WTC11 (cell line): ENCODE measurements around the gene MAB21L3. TPM values are rescaled to one million over a fixed set of nuclear protein-coding genes. Genes with fewer than 3 reads are reported as not detected.

ENCODE experiments used
- ATAC-seq: fragments of 200-7000 bp; cut with Tn5 transposase; 2 replicates; pipeline ENCODE4 v1.10.0; 2021; ENCODE audit warnings: mild to moderate bottlenecking, moderate library complexity
- CTCF ChIA-PET: fragments of 300-600 bp; sonication (Branson Sonifier 250); formaldehyde crosslinking; loops from one replicate; lab custom pipeline; 2021; ENCODE audit warnings: antibody characterized with exemption; lab: Charles Lee
- POLR2A ChIA-PET: fragments of 350-600 bp; sonication (Branson Sonifier 250); formaldehyde crosslinking; loops from one replicate; lab custom pipeline; 2021; ENCODE audit warnings: antibody characterized with exemption; lab: Charles Lee
- DNase-seq: peaks from one replicate; pipeline ENCODE4 v3.0.0; 2021; ENCODE audit warnings: low spot score
- H3K27ac Mint-ChIP-seq: 2 replicates; pipeline ENCODE4 v1.8.0; 2021; ENCODE audit warnings: mixed read lengths
- H3K27me3 Mint-ChIP-seq: 2 replicates; pipeline ENCODE4 v1.8.0; 2021; ENCODE audit warnings: low read depth, mild to moderate bottlenecking, moderate library complexity, mixed read lengths
- H3K36me3 Mint-ChIP-seq: 2 replicates; pipeline ENCODE4 v1.8.0; 2021; ENCODE audit warnings: mixed read lengths
- H3K4me1 Mint-ChIP-seq: 2 replicates; pipeline ENCODE4 v1.8.0; 2022; ENCODE audit warnings: mixed read lengths
- H3K4me3 Mint-ChIP-seq: 2 replicates; pipeline ENCODE4 v1.8.0; 2021; ENCODE audit warnings: mild to moderate bottlenecking, moderate library complexity, mixed read lengths
- H3K9me3 Mint-ChIP-seq: 2 replicates; pipeline ENCODE4 v1.8.0; 2021; ENCODE audit warnings: mixed read lengths
- ATF1 ChIP-seq: sonication (generic); formaldehyde crosslinking; IDR thresholded peaks from 2 replicates; pipeline ENCODE4 v1.8.1; 2023; ENCODE audit warnings: mild to moderate bottlenecking, moderate library complexity, missing genetic modification reagents
- ATF2 ChIP-seq: sonication (generic); formaldehyde crosslinking; IDR thresholded peaks from 2 replicates; pipeline ENCODE4 v1.8.1; 2022; ENCODE audit warnings: low read depth, missing genetic modification reagents, borderline replicate concordance
- ATF3 ChIP-seq: sonication (generic); formaldehyde crosslinking; conservative IDR thresholded peaks from 2 replicates; pipeline ENCODE4 v1.8.1; 2022; ENCODE audit warnings: mild to moderate bottlenecking, missing genetic modification reagents
- CBFB ChIP-seq: sonication (generic); formaldehyde crosslinking; IDR thresholded peaks from 2 replicates; pipeline ENCODE4 v1.8.1; 2022; ENCODE audit warnings: mild to moderate bottlenecking, low read depth, missing genetic modification reagents
- E2F1 ChIP-seq: sonication (generic); formaldehyde crosslinking; IDR thresholded peaks from 2 replicates; pipeline ENCODE4 v1.8.0; 2022; ENCODE audit warnings: mild to moderate bottlenecking, missing genetic modification reagents
- E2F4 ChIP-seq: sonication (generic); formaldehyde crosslinking; IDR thresholded peaks from 2 replicates; pipeline ENCODE4 v1.8.1; 2022; ENCODE audit warnings: low read depth, mild to moderate bottlenecking, moderate library complexity, missing genetic modification reagents, borderline replicate concordance
- ERG ChIP-seq: fragments of 250-450 bp; sonication (Bioruptor Pico); IDR thresholded peaks from 2 replicates; pipeline ENCODE4 v1.8.0; 2021; ENCODE audit warnings: mild to moderate bottlenecking
- FOXP4 ChIP-seq: sonication (generic); formaldehyde crosslinking; IDR thresholded peaks from 2 replicates; pipeline ENCODE4 v1.8.0; 2022; ENCODE audit warnings: mild to moderate bottlenecking, missing genetic modification reagents
- GABPB1 ChIP-seq: sonication (generic); formaldehyde crosslinking; IDR thresholded peaks from 2 replicates; pipeline ENCODE4 v1.8.1; 2023; ENCODE audit warnings: mild to moderate bottlenecking, missing genetic modification reagents
- JUN ChIP-seq: sonication (generic); formaldehyde crosslinking; IDR thresholded peaks from 2 replicates; pipeline ENCODE4 v1.8.0; 2023; ENCODE audit warnings: mild to moderate bottlenecking, missing genetic modification reagents
- MLX ChIP-seq: sonication (generic); formaldehyde crosslinking; IDR thresholded peaks from 2 replicates; pipeline ENCODE4 v1.8.1; 2023; ENCODE audit warnings: mild to moderate bottlenecking, missing genetic modification reagents, moderate library complexity
- NFYB ChIP-seq: sonication (generic); formaldehyde crosslinking; conservative IDR thresholded peaks from 2 replicates; pipeline ENCODE4 v1.8.0; 2022; ENCODE audit warnings: low read depth, missing genetic modification reagents
- OVOL2 ChIP-seq: fragments of 250-450 bp; sonication (Bioruptor Pico); IDR thresholded peaks from 2 replicates; pipeline ENCODE4 v1.9.0; 2021; ENCODE audit warnings: mild to moderate bottlenecking, borderline replicate concordance
- PREB ChIP-seq: sonication (generic); formaldehyde crosslinking; IDR thresholded peaks from 2 replicates; pipeline ENCODE4 v1.8.1; 2022; ENCODE audit warnings: mild to moderate bottlenecking, missing genetic modification reagents, moderate library complexity, borderline replicate concordance
- PRRX2 ChIP-seq: fragments of 250-450 bp; sonication (Bioruptor Pico); IDR thresholded peaks from 2 replicates; pipeline ENCODE4 v1.8.0; 2021; ENCODE audit warnings: mild to moderate bottlenecking
- RORB ChIP-seq: fragments of 250-450 bp; sonication (Bioruptor Pico); IDR thresholded peaks from 2 replicates; pipeline ENCODE4 v1.9.0; 2021; ENCODE audit warnings: mild to moderate bottlenecking
- TCF7 ChIP-seq: sonication (generic); formaldehyde crosslinking; IDR thresholded peaks from 2 replicates; pipeline ENCODE4 v1.8.0; 2022; ENCODE audit warnings: mild to moderate bottlenecking, low read depth, missing genetic modification reagents, moderate library complexity
- TEAD4 ChIP-seq: sonication (generic); formaldehyde crosslinking; IDR thresholded peaks from 2 replicates; pipeline ENCODE4 v1.8.0; 2022; ENCODE audit warnings: mild to moderate bottlenecking, missing genetic modification reagents
- TP53 ChIP-seq: sonication (generic); formaldehyde crosslinking; IDR thresholded peaks from 2 replicates; pipeline ENCODE4 v1.8.1; 2023; ENCODE audit warnings: mild to moderate bottlenecking, missing genetic modification reagents
- ZMAT4 ChIP-seq: fragments of 250-450 bp; sonication (Bioruptor Pico); IDR thresholded peaks from 2 replicates; pipeline ENCODE4 v1.9.0; 2021; ENCODE audit warnings: mild to moderate bottlenecking
- ZNF138 ChIP-seq: sonication (generic); formaldehyde crosslinking; conservative IDR thresholded peaks from 2 replicates; pipeline ENCODE4 v1.8.1; 2022; ENCODE audit warnings: mild to moderate bottlenecking, moderate library complexity, missing genetic modification reagents
- ZNF317 ChIP-seq: sonication (generic); formaldehyde crosslinking; IDR thresholded peaks from 2 replicates; pipeline ENCODE4 v1.8.1; 2023; ENCODE audit warnings: low read depth, mild to moderate bottlenecking, moderate library complexity, missing genetic modification reagents, borderline replicate concordance
- ZNF512 ChIP-seq: sonication (generic); formaldehyde crosslinking; IDR thresholded peaks from 2 replicates; pipeline ENCODE4 v1.8.1; 2022; ENCODE audit warnings: missing genetic modification reagents, borderline replicate concordance
- total RNA-seq: library from RNA; stranded (reverse); gene quantifications from 3 replicates; pipeline ENCODE4 v1.2.3, GENCODE V29; 2021

Gene MAB21L3
- total RNA-seq, 1 experiment from 2014 or later, result not detected

- Mint-ChIP-seq H3K27ac (no peak overlapping the region), H3K9me3 (no peaks in the 10 kb centered on the region), H3K36me3 (no peaks in the 10 kb centered on the region), H3K4me1 (no peaks in the 10 kb centered on the region), H3K4me3 (no peak overlapping the region), H3K27me3 (no peaks in the 10 kb centered on the region; the same call in 1 of the 2 replicates)
- ChIA-PET CTCF (interaction anchor here (0.6 to 2.5 kb wide), 4 partner anchors 15 to 361 kb away, joined by 3 to 7 read pairs (median 4); no protein-coding TSS in a partner anchor), POLR2A (no interaction called here)
- ATAC-seq, result no peak
- TF ChIP-seq RORB (no peak), TEAD4 (no peak), GABPB1 (CRISPR knock-in tag) (no peak), ZNF317 (CRISPR knock-in tag) (no peak), TCF7 (no peak), PREB (CRISPR knock-in tag) (no peak), E2F1 (CRISPR knock-in tag) (no peak), ATF1 (CRISPR knock-in tag) (no peak), ZNF138 (CRISPR knock-in tag) (no peak)
- no peak for DNase-seq
Measured at GRCh38 chr1:116123837-116124533, 12.8 kb downstream of the MAB21L3 start.

GRCh38 chr1:116125758-116126157 is 14.6 kb downstream of the MAB21L3 start:
- no peaks in the 10 kb centered on the region for H3K4me1 Mint-ChIP-seq
- H3K27ac Mint-ChIP-seq, result no peak overlapping the region
- ChIA-PET CTCF (interaction anchor here (1.2 kb wide), 1 partner anchor 13 kb away, joined by 3 read pairs; no protein-coding TSS in a partner anchor), POLR2A (interaction anchor here (0.6 kb wide), 1 partner anchor 622 kb away, joined by 3 read pairs; no protein-coding TSS in a partner anchor)
- DNase-seq (no peak), ATAC-seq (no peak)
- no peaks in the 10 kb centered on the region for H3K9me3 Mint-ChIP-seq
- no peak overlapping the region for H3K4me3 Mint-ChIP-seq
- no peaks in the 10 kb centered on the region for H3K36me3 Mint-ChIP-seq
- no peaks in the 10 kb centered on the region; the same call in 1 of the 2 replicates for H3K27me3 Mint-ChIP-seq
- TF ChIP-seq ATF2 (CRISPR knock-in tag) (no peak), FOXP4 (no peak), TCF7 (no peak), PRRX2 (CRISPR knock-in tag) (no peak), ERG (CRISPR knock-in tag) (no peak), ATF1 (CRISPR knock-in tag) (no peak), E2F4 (CRISPR knock-in tag) (no peak), CBFB (CRISPR knock-in tag) (no peak), JUN (no peak), NFYB (CRISPR knock-in tag) (no peak), ZMAT4 (CRISPR knock-in tag) (no peak), ZNF512 (CRISPR knock-in tag) (no peak), MLX (CRISPR knock-in tag) (no peak), ATF3 (CRISPR knock-in tag) (no peak), OVOL2 (CRISPR knock-in tag) (no peak), TP53 (CRISPR knock-in tag) (no peak)
